WTC11 (cell line): ENCODE measurements around the gene LMF1. TPM values are rescaled to one million over a fixed set of nuclear protein-coding genes. Genes with fewer than 3 reads are reported as not detected.

Source experiments
- ATAC-seq: fragments of 200-7000 bp; cut with Tn5 transposase; 2 replicates; pipeline ENCODE4 v1.10.0; 2021; ENCODE audit warnings: mild to moderate bottlenecking, moderate library complexity
- CTCF ChIA-PET: fragments of 300-600 bp; sonication (Branson Sonifier 250); formaldehyde crosslinking; loops from one replicate; lab custom pipeline; 2021; ENCODE audit warnings: antibody characterized with exemption; lab: Charles Lee
- POLR2A ChIA-PET: fragments of 350-600 bp; sonication (Branson Sonifier 250); formaldehyde crosslinking; loops from one replicate; lab custom pipeline; 2021; ENCODE audit warnings: antibody characterized with exemption; lab: Charles Lee
- DNase-seq: peaks from one replicate; pipeline ENCODE4 v3.0.0; 2021; ENCODE audit warnings: low spot score
- H3K27ac Mint-ChIP-seq: 2 replicates; pipeline ENCODE4 v1.8.0; 2021; ENCODE audit warnings: mixed read lengths
- H3K27me3 Mint-ChIP-seq: 2 replicates; pipeline ENCODE4 v1.8.0; 2021; ENCODE audit warnings: low read depth, mild to moderate bottlenecking, moderate library complexity, mixed read lengths
- H3K36me3 Mint-ChIP-seq: 2 replicates; pipeline ENCODE4 v1.8.0; 2021; ENCODE audit warnings: mixed read lengths
- H3K4me1 Mint-ChIP-seq: 2 replicates; pipeline ENCODE4 v1.8.0; 2022; ENCODE audit warnings: mixed read lengths
- H3K4me3 Mint-ChIP-seq: 2 replicates; pipeline ENCODE4 v1.8.0; 2021; ENCODE audit warnings: mild to moderate bottlenecking, moderate library complexity, mixed read lengths
- H3K9me3 Mint-ChIP-seq: 2 replicates; pipeline ENCODE4 v1.8.0; 2021; ENCODE audit warnings: mixed read lengths
- CREB1 ChIP-seq: sonication (generic); formaldehyde crosslinking; IDR thresholded peaks from 2 replicates; pipeline ENCODE4 v1.8.0; 2023; ENCODE audit warnings: mild to moderate bottlenecking, missing genetic modification reagents
- CREM ChIP-seq: sonication (generic); formaldehyde crosslinking; IDR thresholded peaks from 2 replicates; pipeline ENCODE4 v1.8.1; 2022; ENCODE audit warnings: mild to moderate bottlenecking, missing genetic modification reagents, moderate library complexity
- ELF4 ChIP-seq: sonication (generic); formaldehyde crosslinking; IDR thresholded peaks from 2 replicates; pipeline ENCODE4 v1.8.1; 2022; ENCODE audit warnings: low read depth, mild to moderate bottlenecking, moderate library complexity, missing genetic modification reagents
- EMX1 ChIP-seq: fragments of 250-450 bp; sonication (Bioruptor Pico); IDR thresholded peaks from 2 replicates; pipeline ENCODE4 v1.8.0; 2021; ENCODE audit warnings: mild to moderate bottlenecking
- HMGA2 ChIP-seq: fragments of 250-450 bp; sonication (Bioruptor Pico); IDR thresholded peaks from 2 replicates; pipeline ENCODE4 v1.4.0; 2021; ENCODE audit warnings: mild to moderate bottlenecking, moderate library complexity
- HMGXB4 ChIP-seq: sonication (generic); formaldehyde crosslinking; IDR thresholded peaks from 2 replicates; pipeline ENCODE4 v1.8.1; 2023; ENCODE audit warnings: mild to moderate bottlenecking, moderate library complexity, missing genetic modification reagents
- MXD4 ChIP-seq: fragments of 250-450 bp; sonication (Bioruptor Pico); IDR thresholded peaks from 2 replicates; pipeline ENCODE4 v1.8.0; 2021; ENCODE audit warnings: mild to moderate bottlenecking, moderate library complexity, borderline replicate concordance
- SMAD4 ChIP-seq: sonication (generic); formaldehyde crosslinking; IDR thresholded peaks from 2 replicates; pipeline ENCODE4 v1.8.0; 2022; ENCODE audit warnings: mild to moderate bottlenecking, missing genetic modification reagents
- TCF7 ChIP-seq: sonication (generic); formaldehyde crosslinking; IDR thresholded peaks from 2 replicates; pipeline ENCODE4 v1.8.0; 2022; ENCODE audit warnings: mild to moderate bottlenecking, low read depth, missing genetic modification reagents, moderate library complexity
- USF2 ChIP-seq: sonication (generic); formaldehyde crosslinking; IDR thresholded peaks from 2 replicates; pipeline ENCODE4 v1.8.1; 2023; ENCODE audit warnings: mild to moderate bottlenecking, missing genetic modification reagents, moderate library complexity
- ZNF138 ChIP-seq: sonication (generic); formaldehyde crosslinking; conservative IDR thresholded peaks from 2 replicates; pipeline ENCODE4 v1.8.1; 2022; ENCODE audit warnings: mild to moderate bottlenecking, moderate library complexity, missing genetic modification reagents
- ZNF219 ChIP-seq: sonication (generic); formaldehyde crosslinking; IDR thresholded peaks from 2 replicates; pipeline ENCODE4 v1.8.0; 2023; ENCODE audit warnings: missing genetic modification reagents, mild to moderate bottlenecking, borderline replicate concordance
- ZNF317 ChIP-seq: sonication (generic); formaldehyde crosslinking; IDR thresholded peaks from 2 replicates; pipeline ENCODE4 v1.8.1; 2023; ENCODE audit warnings: low read depth, mild to moderate bottlenecking, moderate library complexity, missing genetic modification reagents, borderline replicate concordance
- ZNF425 ChIP-seq: fragments of 250-450 bp; sonication (Bioruptor Pico); conservative IDR thresholded peaks from 2 replicates; pipeline ENCODE4 v1.9.0; 2021; ENCODE audit warnings: mild to moderate bottlenecking
- total RNA-seq: library from RNA; stranded (reverse); gene quantifications from 3 replicates; pipeline ENCODE4 v1.2.3, GENCODE V29; 2021
- TF ChIP-seq, protein P1 (sequence below): sonication (generic); formaldehyde crosslinking; IDR thresholded peaks from 2 replicates; pipeline ENCODE4 v1.8.1; 2022; ENCODE audit warnings: mild to moderate bottlenecking, missing genetic modification reagents, moderate library complexity, borderline replicate concordance
- TF ChIP-seq, protein P2 (sequence below): sonication (generic); formaldehyde crosslinking; IDR thresholded peaks from 2 replicates; pipeline ENCODE4 v1.8.0; 2022; ENCODE audit warnings: mild to moderate bottlenecking, missing genetic modification reagents
- TF ChIP-seq, protein P3 (sequence below): sonication (generic); formaldehyde crosslinking; IDR thresholded peaks from 2 replicates; pipeline ENCODE4 v1.8.0; 2022; ENCODE audit warnings: mild to moderate bottlenecking, missing genetic modification reagents
- TF ChIP-seq, protein P4 (sequence below): fragments of 250-450 bp; sonication (Bioruptor Pico); IDR thresholded peaks from 2 replicates; pipeline ENCODE4 v2.1.2; 2022; ENCODE audit warnings: mild to moderate bottlenecking, moderate library complexity

The LMF1 gene
- total RNA-seq, 1 experiment from 2014 or later, result 10.5 TPM

DNA sequence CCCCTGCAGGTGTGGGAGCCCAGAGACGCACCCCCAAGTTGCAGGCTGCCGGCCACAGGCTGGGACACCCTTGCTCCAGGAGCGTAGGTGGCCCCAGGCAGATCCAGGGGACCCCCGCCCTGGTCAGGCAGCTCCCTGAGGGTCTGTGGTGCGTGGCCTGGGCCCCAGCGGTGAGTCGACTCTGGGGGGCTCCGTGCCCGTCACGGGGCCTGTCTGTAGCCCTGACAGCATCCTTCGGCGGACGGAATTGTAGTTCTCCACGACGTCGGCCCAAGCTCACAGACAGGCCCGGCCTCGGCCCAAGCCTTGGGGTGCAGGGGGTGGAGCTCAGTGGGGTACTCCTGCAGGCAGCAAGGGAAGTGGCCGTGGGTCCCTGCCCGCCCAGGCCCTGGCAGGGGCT, 82.9 kb downstream of the LMF1 start:
- H3K9me3 Mint-ChIP-seq, result no peaks in the 10 kb centered on the region
- DNase-seq, result no peak
- no peak for TF ChIP-seq ZNF138 (CRISPR knock-in tag)
- no peak for TF ChIP-seq CREB1 (CRISPR knock-in tag)
- TF ChIP-seq, protein P1, sequence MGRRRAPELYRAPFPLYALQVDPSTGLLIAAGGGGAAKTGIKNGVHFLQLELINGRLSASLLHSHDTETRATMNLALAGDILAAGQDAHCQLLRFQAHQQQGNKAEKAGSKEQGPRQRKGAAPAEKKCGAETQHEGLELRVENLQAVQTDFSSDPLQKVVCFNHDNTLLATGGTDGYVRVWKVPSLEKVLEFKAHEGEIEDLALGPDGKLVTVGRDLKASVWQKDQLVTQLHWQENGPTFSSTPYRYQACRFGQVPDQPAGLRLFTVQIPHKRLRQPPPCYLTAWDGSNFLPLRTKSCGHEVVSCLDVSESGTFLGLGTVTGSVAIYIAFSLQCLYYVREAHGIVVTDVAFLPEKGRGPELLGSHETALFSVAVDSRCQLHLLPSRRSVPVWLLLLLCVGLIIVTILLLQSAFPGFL, result no peak
- no peak for TF ChIP-seq EMX1 (CRISPR knock-in tag)
- TF ChIP-seq HMGA2 (CRISPR knock-in tag), result no peak
- no peak for TF ChIP-seq TCF7
- no peak for TF ChIP-seq SMAD4 (CRISPR knock-in tag)
- TF ChIP-seq CREM (CRISPR knock-in tag), result no peak
- TF ChIP-seq ZNF219 (CRISPR knock-in tag), result no peak
- TF ChIP-seq, protein P2, sequence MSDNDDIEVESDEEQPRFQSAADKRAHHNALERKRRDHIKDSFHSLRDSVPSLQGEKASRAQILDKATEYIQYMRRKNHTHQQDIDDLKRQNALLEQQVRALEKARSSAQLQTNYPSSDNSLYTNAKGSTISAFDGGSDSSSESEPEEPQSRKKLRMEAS, result no peak
- no peak for TF ChIP-seq MXD4
- TF ChIP-seq ELF4 (CRISPR knock-in tag), result no peak
- no peak for TF ChIP-seq ZNF317 (CRISPR knock-in tag)
- TF ChIP-seq, protein P3, sequence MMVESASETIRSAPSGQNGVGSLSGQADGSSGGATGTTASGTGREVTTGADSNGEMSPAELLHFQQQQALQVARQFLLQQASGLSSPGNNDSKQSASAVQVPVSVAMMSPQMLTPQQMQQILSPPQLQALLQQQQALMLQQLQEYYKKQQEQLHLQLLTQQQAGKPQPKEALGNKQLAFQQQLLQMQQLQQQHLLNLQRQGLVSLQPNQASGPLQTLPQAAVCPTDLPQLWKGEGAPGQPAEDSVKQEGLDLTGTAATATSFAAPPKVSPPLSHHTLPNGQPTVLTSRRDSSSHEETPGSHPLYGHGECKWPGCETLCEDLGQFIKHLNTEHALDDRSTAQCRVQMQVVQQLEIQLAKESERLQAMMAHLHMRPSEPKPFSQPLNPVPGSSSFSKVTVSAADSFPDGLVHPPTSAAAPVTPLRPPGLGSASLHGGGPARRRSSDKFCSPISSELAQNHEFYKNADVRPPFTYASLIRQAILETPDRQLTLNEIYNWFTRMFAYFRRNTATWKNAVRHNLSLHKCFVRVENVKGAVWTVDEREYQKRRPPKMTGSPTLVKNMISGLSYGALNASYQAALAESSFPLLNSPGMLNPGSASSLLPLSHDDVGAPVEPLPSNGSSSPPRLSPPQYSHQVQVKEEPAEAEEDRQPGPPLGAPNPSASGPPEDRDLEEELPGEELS, result no peak
- no peak for TF ChIP-seq ZNF425 (CRISPR knock-in tag)
- no peak for TF ChIP-seq USF2 (CRISPR knock-in tag)
- TF ChIP-seq, protein P4, sequence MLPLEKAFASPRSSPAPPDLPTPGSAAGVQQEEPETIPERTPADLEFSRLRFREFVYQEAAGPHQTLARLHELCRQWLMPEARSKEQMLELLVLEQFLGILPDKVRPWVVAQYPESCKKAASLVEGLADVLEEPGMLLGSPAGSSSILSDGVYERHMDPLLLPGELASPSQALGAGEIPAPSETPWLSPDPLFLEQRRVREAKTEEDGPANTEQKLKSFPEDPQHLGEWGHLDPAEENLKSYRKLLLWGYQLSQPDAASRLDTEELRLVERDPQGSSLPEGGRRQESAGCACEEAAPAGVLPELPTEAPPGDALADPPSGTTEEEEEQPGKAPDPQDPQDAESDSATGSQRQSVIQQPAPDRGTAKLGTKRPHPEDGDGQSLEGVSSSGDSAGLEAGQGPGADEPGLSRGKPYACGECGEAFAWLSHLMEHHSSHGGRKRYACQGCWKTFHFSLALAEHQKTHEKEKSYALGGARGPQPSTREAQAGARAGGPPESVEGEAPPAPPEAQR (CRISPR knock-in tag), result no peak
- no peak for TF ChIP-seq HMGXB4 (CRISPR knock-in tag)
- TF ChIP-seq, all 79 proteins: peak for 0
- no peaks in the 10 kb centered on the region for H3K4me1 Mint-ChIP-seq
- H3K36me3 Mint-ChIP-seq, result no peaks in the 10 kb centered on the region
- no peak overlapping the region for H3K4me3 Mint-ChIP-seq
- no peak for ATAC-seq
- no peak overlapping the region for H3K27ac Mint-ChIP-seq
- ChIA-PET CTCF (interaction anchor here (0.5 to 1.4 kb wide), 2 partner anchors 9 to 145 kb away, joined by 4 read pairs; no protein-coding TSS in a partner anchor), POLR2A (no interaction called here)
- no peaks in the 10 kb centered on the region for H3K27me3 Mint-ChIP-seq
